WTC11 (cell line): ENCODE results near the gene ADH7.

Experiments
- ESRRA ChIP-seq: sonication (generic); formaldehyde crosslinking; IDR thresholded peaks from 2 replicates; pipeline ENCODE4 v1.8.1; 2022; ENCODE audit warnings: mild to moderate bottlenecking, missing genetic modification reagents, borderline replicate concordance
- FOXP1 ChIP-seq: sonication (generic); formaldehyde crosslinking; IDR thresholded peaks from 2 replicates; pipeline ENCODE4 v1.8.0; 2022; ENCODE audit warnings: missing genetic modification reagents, mild to moderate bottlenecking, moderate library complexity, borderline replicate concordance
- JUN ChIP-seq: sonication (generic); formaldehyde crosslinking; IDR thresholded peaks from 2 replicates; pipeline ENCODE4 v1.8.0; 2023; ENCODE audit warnings: mild to moderate bottlenecking, missing genetic modification reagents
- RELA ChIP-seq: sonication (generic); formaldehyde crosslinking; IDR thresholded peaks from 2 replicates; pipeline ENCODE4 v1.8.1; 2022; ENCODE audit warnings: missing genetic modification reagents, mild to moderate bottlenecking, borderline replicate concordance
- TEAD1 ChIP-seq: sonication (generic); formaldehyde crosslinking; IDR thresholded peaks from 2 replicates; pipeline ENCODE4 v1.8.0; 2022; ENCODE audit warnings: mild to moderate bottlenecking, missing genetic modification reagents
- TEAD4 ChIP-seq: sonication (generic); formaldehyde crosslinking; IDR thresholded peaks from 2 replicates; pipeline ENCODE4 v1.8.0; 2022; ENCODE audit warnings: mild to moderate bottlenecking, missing genetic modification reagents
- ZNF121 ChIP-seq: sonication (generic); formaldehyde crosslinking; IDR thresholded peaks from 2 replicates; pipeline ENCODE4 v1.8.0; 2023; ENCODE audit warnings: missing genetic modification reagents
- ZNF232 ChIP-seq: sonication (generic); formaldehyde crosslinking; IDR thresholded peaks from 2 replicates; pipeline ENCODE4 v1.8.0; 2022; ENCODE audit warnings: mild to moderate bottlenecking, missing genetic modification reagents
- ZNF263 ChIP-seq: sonication (generic); formaldehyde crosslinking; IDR thresholded peaks from 2 replicates; pipeline ENCODE4 v1.8.1; 2022; ENCODE audit warnings: low read depth, mild to moderate bottlenecking, moderate library complexity, missing genetic modification reagents
- TF ChIP-seq, protein P1 (sequence below): fragments of 200-600 bp; IDR thresholded peaks from 2 replicates; pipeline ENCODE4 v1.8.0; 2022; ENCODE audit warnings: antibody characterized with exemption
- TF ChIP-seq, protein P2 (sequence below): sonication (generic); formaldehyde crosslinking; IDR thresholded peaks from 2 replicates; pipeline ENCODE4 v1.8.1; 2023; ENCODE audit warnings: mild to moderate bottlenecking, missing genetic modification reagents, borderline replicate concordance
- TF ChIP-seq, protein P3 (sequence below): sonication (generic); formaldehyde crosslinking; IDR thresholded peaks from 2 replicates; pipeline ENCODE4 v1.8.0; 2022; ENCODE audit warnings: mild to moderate bottlenecking, missing genetic modification reagents
- TF ChIP-seq, protein P4 (sequence below): sonication (generic); formaldehyde crosslinking; conservative IDR thresholded peaks from 2 replicates; pipeline ENCODE4 v1.8.1; 2022; ENCODE audit warnings: mild to moderate bottlenecking, missing genetic modification reagents

DNA sequence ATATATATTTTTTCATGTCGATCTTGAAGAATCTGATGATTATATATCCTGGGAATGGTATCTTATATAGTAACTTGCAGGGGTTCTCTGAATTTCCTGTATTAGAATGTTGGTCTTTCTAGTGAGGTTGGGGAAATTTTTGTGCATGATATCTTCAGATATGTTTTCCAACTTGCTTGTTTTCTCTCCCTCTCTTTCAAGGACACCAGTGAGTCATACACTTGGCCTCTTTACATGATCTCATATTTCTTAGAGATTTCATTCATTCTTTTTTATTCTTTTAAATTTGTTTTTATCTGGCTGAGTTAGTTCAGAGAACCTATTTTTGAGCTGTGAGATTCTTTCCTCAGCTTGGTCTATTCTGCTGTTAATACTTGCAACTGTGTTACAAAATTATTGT lies 48.5 kb upstream of the ADH7 start:
- TF ChIP-seq, protein P1, sequence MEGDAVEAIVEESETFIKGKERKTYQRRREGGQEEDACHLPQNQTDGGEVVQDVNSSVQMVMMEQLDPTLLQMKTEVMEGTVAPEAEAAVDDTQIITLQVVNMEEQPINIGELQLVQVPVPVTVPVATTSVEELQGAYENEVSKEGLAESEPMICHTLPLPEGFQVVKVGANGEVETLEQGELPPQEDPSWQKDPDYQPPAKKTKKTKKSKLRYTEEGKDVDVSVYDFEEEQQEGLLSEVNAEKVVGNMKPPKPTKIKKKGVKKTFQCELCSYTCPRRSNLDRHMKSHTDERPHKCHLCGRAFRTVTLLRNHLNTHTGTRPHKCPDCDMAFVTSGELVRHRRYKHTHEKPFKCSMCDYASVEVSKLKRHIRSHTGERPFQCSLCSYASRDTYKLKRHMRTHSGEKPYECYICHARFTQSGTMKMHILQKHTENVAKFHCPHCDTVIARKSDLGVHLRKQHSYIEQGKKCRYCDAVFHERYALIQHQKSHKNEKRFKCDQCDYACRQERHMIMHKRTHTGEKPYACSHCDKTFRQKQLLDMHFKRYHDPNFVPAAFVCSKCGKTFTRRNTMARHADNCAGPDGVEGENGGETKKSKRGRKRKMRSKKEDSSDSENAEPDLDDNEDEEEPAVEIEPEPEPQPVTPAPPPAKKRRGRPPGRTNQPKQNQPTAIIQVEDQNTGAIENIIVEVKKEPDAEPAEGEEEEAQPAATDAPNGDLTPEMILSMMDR, result no peak
- no peak for TF ChIP-seq JUN (CRISPR knock-in tag)
- TF ChIP-seq ZNF232 (CRISPR knock-in tag), result no peak
- TF ChIP-seq RELA, result no peak
- TF ChIP-seq TEAD4 (CRISPR knock-in tag), result no peak
- no peak for TF ChIP-seq ESRRA (CRISPR knock-in tag)
- TF ChIP-seq ZNF263 (CRISPR knock-in tag), result no peak
- no peak for TF ChIP-seq FOXP1 (CRISPR knock-in tag)
- TF ChIP-seq, protein P2, sequence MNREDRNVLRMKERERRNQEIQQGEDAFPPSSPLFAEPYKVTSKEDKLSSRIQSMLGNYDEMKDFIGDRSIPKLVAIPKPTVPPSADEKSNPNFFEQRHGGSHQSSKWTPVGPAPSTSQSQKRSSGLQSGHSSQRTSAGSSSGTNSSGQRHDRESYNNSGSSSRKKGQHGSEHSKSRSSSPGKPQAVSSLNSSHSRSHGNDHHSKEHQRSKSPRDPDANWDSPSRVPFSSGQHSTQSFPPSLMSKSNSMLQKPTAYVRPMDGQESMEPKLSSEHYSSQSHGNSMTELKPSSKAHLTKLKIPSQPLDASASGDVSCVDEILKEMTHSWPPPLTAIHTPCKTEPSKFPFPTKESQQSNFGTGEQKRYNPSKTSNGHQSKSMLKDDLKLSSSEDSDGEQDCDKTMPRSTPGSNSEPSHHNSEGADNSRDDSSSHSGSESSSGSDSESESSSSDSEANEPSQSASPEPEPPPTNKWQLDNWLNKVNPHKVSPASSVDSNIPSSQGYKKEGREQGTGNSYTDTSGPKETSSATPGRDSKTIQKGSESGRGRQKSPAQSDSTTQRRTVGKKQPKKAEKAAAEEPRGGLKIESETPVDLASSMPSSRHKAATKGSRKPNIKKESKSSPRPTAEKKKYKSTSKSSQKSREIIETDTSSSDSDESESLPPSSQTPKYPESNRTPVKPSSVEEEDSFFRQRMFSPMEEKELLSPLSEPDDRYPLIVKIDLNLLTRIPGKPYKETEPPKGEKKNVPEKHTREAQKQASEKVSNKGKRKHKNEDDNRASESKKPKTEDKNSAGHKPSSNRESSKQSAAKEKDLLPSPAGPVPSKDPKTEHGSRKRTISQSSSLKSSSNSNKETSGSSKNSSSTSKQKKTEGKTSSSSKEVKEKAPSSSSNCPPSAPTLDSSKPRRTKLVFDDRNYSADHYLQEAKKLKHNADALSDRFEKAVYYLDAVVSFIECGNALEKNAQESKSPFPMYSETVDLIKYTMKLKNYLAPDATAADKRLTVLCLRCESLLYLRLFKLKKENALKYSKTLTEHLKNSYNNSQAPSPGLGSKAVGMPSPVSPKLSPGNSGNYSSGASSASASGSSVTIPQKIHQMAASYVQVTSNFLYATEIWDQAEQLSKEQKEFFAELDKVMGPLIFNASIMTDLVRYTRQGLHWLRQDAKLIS (CRISPR knock-in tag), result no peak
- no peak for TF ChIP-seq ZNF121
- TF ChIP-seq, protein P3, sequence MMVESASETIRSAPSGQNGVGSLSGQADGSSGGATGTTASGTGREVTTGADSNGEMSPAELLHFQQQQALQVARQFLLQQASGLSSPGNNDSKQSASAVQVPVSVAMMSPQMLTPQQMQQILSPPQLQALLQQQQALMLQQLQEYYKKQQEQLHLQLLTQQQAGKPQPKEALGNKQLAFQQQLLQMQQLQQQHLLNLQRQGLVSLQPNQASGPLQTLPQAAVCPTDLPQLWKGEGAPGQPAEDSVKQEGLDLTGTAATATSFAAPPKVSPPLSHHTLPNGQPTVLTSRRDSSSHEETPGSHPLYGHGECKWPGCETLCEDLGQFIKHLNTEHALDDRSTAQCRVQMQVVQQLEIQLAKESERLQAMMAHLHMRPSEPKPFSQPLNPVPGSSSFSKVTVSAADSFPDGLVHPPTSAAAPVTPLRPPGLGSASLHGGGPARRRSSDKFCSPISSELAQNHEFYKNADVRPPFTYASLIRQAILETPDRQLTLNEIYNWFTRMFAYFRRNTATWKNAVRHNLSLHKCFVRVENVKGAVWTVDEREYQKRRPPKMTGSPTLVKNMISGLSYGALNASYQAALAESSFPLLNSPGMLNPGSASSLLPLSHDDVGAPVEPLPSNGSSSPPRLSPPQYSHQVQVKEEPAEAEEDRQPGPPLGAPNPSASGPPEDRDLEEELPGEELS (CRISPR knock-in tag), result no peak
- TF ChIP-seq TEAD1 (CRISPR knock-in tag), result no peak
- TF ChIP-seq, protein P4, sequence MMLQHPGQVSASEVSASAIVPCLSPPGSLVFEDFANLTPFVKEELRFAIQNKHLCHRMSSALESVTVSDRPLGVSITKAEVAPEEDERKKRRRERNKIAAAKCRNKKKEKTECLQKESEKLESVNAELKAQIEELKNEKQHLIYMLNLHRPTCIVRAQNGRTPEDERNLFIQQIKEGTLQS (CRISPR knock-in tag), result no peak
